ENCODE results near the gene RGS6.

RGS6 gene

GRCh38 chr14:72560889-72561493 is 628.8 kb downstream of the RGS6 start:
- no peak overlapping the region for H3K27ac ChIP-seq
- H3K79me2 ChIP-seq (ENCODE audit: insufficient read depth, low read depth): no peaks in the 10 kb centered on the region

GRCh38 chr14:72562300-72562699 is 630.1 kb downstream of the RGS6 start:
- Histone ChIP-seq H4K20me1 (ENCODE audit: insufficient read depth) (no peaks in the 10 kb centered on the region), H3K4me2 (no peak overlapping the region), H3K27ac (no peak overlapping the region), H3K36me3 (ENCODE audit: insufficient read depth) (no peaks in the 10 kb centered on the region), H2AFZ (ENCODE audit: low read depth) (no peak overlapping the region), H3K9ac (no peak overlapping the region), H3K4me1 (ENCODE audit: low read depth, poor library complexity, severe bottlenecking) (no peaks in the 10 kb centered on the region), H3K79me2 (ENCODE audit: insufficient read depth, low read depth) (no peaks in the 10 kb centered on the region), H3K27me3 (ENCODE audit: insufficient read depth, low read depth) (no peaks in the 10 kb centered on the region), H3K4me3 (IDR thresholded peaks at IDR 0.05; ENCODE audit: insufficient read depth, low read depth, low read length) (no peak overlapping the region)
- TF ChIP-seq CTCF (conservative IDR thresholded peaks at IDR 0.05; ENCODE audit: low read depth, low read length): no peak

More at GRCh38 chr14:72560889-72561493, 628.8 kb downstream of the RGS6 start:
- Histone ChIP-seq H3K36me3 (ENCODE audit: insufficient read depth) (no peaks in the 10 kb centered on the region), H2AFZ (ENCODE audit: low read depth) (no peak overlapping the region), H3K4me2 (no peak overlapping the region), H4K20me1 (ENCODE audit: insufficient read depth) (no peaks in the 10 kb centered on the region), H3K4me1 (ENCODE audit: low read depth, poor library complexity, severe bottlenecking) (no peaks in the 10 kb centered on the region), H3K9ac (no peak overlapping the region), H3K27me3 (ENCODE audit: insufficient read depth, low read depth) (no peaks in the 10 kb centered on the region), H3K4me3 (IDR thresholded peaks at IDR 0.05; ENCODE audit: insufficient read depth, low read depth, low read length) (no peak overlapping the region)
- TF ChIP-seq CTCF (conservative IDR thresholded peaks at IDR 0.05; ENCODE audit: low read depth, low read length): no peak

- Histone ChIP-seq H3K79me2 (ENCODE audit: insufficient read depth, low read depth) (no peaks in the 10 kb centered on the region), H3K9ac (no peak overlapping the region), H3K27me3 (ENCODE audit: insufficient read depth, low read depth) (no peaks in the 10 kb centered on the region), H3K36me3 (ENCODE audit: insufficient read depth) (no peaks in the 10 kb centered on the region), H3K4me1 (ENCODE audit: low read depth, poor library complexity, severe bottlenecking) (no peaks in the 10 kb centered on the region), H3K4me2 (no peak overlapping the region), H3K4me3 (IDR thresholded peaks at IDR 0.05; ENCODE audit: insufficient read depth, low read depth, low read length) (no peak overlapping the region), H2AFZ (ENCODE audit: low read depth) (no peak overlapping the region), H4K20me1 (ENCODE audit: insufficient read depth) (no peaks in the 10 kb centered on the region), H3K27ac (no peak overlapping the region)
- TF ChIP-seq CTCF (conservative IDR thresholded peaks at IDR 0.05; ENCODE audit: low read depth, low read length): no peak
Measured at GRCh38 chr14:72563676-72564075, 631.4 kb downstream of the RGS6 start.

GRCh38 chr14:72565149-72565559 is 632.9 kb downstream of the RGS6 start:
- H2AFZ ChIP-seq (ENCODE audit: low read depth): no peak overlapping the region
- no peaks in the 10 kb centered on the region for H3K36me3 ChIP-seq (ENCODE audit: insufficient read depth)
- no peak for TF ChIP-seq CTCF (conservative IDR thresholded peaks at IDR 0.05; ENCODE audit: low read depth, low read length)
- no peaks in the 10 kb centered on the region for H3K27me3 ChIP-seq (ENCODE audit: insufficient read depth, low read depth)
- H3K4me2 ChIP-seq: no peak overlapping the region
- H4K20me1 ChIP-seq (ENCODE audit: insufficient read depth): no peaks in the 10 kb centered on the region
- H3K4me1 ChIP-seq (ENCODE audit: low read depth, poor library complexity, severe bottlenecking): no peaks in the 10 kb centered on the region
- no peaks in the 10 kb centered on the region for H3K79me2 ChIP-seq (ENCODE audit: insufficient read depth, low read depth)
- H3K9ac ChIP-seq: no peak overlapping the region
- no peak overlapping the region for H3K27ac ChIP-seq
- no peak overlapping the region for H3K4me3 ChIP-seq (IDR thresholded peaks at IDR 0.05; ENCODE audit: insufficient read depth, low read depth, low read length)
